C4-2B (cell line): ENCODE data around the gene RAD1.
"Not testable (repeated sequence)": the region's sequence is repeated elsewhere in the genome, so short reads cannot be mapped to it uniquely, and the experiment has no call there.

Experiments
- CTCF ChIP-seq: fragments of 450-650 bp; conservative IDR thresholded peaks from 2 replicates; pipeline ENCODE4 v1.5.1; 2017; ENCODE audit warnings: mild to moderate bottlenecking
- ZFX ChIP-seq: fragments of 450-650 bp; IDR thresholded peaks from 2 replicates; pipeline ENCODE4 v1.6.1; 2017

DNA sequence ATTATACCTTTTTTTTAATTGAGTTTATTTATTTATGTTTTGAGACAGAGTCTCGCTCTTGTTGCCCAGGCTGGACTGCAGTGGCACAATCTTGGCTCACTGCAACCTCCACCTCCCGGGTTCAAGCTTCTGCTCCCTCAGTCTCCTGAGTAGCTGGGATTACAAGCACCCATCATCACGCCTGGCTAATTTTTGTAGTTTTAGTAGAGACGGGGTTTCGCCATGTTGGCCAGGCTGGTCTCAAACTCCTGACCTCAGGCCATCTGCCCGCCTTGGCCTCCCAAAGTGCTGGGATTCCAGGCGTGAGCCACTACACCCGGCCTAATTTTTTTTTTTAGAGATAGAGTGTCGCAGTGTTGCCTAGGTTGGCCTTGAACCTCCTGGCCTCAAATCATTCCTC, 8.0 kb upstream of the RAD1 start:
- TF ChIP-seq CTCF, ZFX: not testable (repeated sequence)
